Upper lobe of right lung (tissue), 1 donor: ENCODE measurements around the gene NOL3. TPM values are rescaled to one million over a fixed set of nuclear protein-coding genes. Genes with fewer than 3 reads are reported as not detected.

Experiments used
- ATAC-seq: fragments of 200-7000 bp; cut with Tn5 transposase; one replicate; pipeline ENCODE4 v1.9.1; 2020; ENCODE audit warnings: mild to moderate bottlenecking, moderate library complexity
- DNase-seq: peaks from one replicate; pipeline ENCODE4 v3.0.0-alpha.2; 2020
- H3K27ac ChIP-seq: fragments of 200-600 bp; one replicate; pipeline ENCODE4 v1.8.0; 2022
- H3K27me3 ChIP-seq: fragments of 200-600 bp; one replicate; pipeline ENCODE4 v1.8.0; 2022; ENCODE audit warnings: mild to moderate bottlenecking
- H3K36me3 ChIP-seq: fragments of 200-600 bp; one replicate; pipeline ENCODE4 v1.8.0; 2022
- H3K4me1 ChIP-seq: fragments of 200-600 bp; one replicate; pipeline ENCODE4 v1.8.0; 2022
- H3K4me3 ChIP-seq: fragments of 200-600 bp; one replicate; pipeline ENCODE4 v1.8.0; 2022; ENCODE audit warnings: mild to moderate bottlenecking
- H3K9me3 ChIP-seq: fragments of 200-600 bp; one replicate; pipeline ENCODE4 v1.8.0; 2022
- intact Hi-C: fragments of 100-400 bp; cut with DNase I; formaldehyde crosslinking; loops from one replicate; pipeline ENCODE4 v1.11.0; 2022
- total RNA-seq: library from RNA; stranded (reverse); fragmentation: NEBNext Ultra II Directional; extraction: Animal tissue kit (Norgen Biotek cat#: 25700); gene quantifications from one replicate; pipeline ENCODE4 v1.2.1, GENCODE V29; 2021
- TF ChIP-seq, protein P1 (sequence below): fragments of 200-600 bp; IDR thresholded peaks from one replicate; pipeline ENCODE4 v1.8.0; 2022; ENCODE audit warnings: antibody characterized with exemption
- donor health status: DM: no; HTN: yes; CAD: no; lungs with severe emphysema.

NOL3 gene
- total RNA-seq, 1 donor from 2014 or later = 59.7 TPM

DNA sequence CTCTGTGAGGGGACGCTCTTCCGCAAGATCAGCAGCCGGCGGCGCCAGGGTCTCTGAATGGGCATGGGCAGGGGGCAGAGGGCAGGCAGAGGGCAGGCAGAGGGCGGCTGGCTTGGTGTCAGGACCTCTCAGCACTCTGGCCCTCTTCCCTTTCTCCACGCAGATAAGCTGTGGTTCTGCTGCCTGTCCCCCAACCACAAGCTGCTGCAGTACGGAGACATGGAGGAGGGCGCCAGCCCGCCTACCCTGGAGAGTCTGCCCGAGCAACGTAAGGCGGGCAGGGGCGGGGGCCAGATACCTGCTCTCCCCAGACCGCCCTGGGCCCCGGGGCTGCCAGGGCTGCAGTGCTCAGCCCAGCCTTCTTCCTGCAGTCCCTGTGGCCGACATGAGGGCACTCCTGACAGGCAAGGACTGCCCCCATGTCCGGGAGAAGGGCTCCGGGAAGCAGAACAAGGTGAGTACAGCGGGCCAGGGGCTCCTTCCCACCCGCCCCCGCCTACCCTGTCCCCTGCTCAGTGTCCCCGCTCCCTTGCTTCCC is 32.7 kb downstream of the NOL3 start:
- H3K9me3 ChIP-seq = no peaks in the 10 kb centered on the region
- H3K27ac ChIP-seq = no peak overlapping the region
- intact Hi-C loops = no loop called here
- TF ChIP-seq, protein P1, sequence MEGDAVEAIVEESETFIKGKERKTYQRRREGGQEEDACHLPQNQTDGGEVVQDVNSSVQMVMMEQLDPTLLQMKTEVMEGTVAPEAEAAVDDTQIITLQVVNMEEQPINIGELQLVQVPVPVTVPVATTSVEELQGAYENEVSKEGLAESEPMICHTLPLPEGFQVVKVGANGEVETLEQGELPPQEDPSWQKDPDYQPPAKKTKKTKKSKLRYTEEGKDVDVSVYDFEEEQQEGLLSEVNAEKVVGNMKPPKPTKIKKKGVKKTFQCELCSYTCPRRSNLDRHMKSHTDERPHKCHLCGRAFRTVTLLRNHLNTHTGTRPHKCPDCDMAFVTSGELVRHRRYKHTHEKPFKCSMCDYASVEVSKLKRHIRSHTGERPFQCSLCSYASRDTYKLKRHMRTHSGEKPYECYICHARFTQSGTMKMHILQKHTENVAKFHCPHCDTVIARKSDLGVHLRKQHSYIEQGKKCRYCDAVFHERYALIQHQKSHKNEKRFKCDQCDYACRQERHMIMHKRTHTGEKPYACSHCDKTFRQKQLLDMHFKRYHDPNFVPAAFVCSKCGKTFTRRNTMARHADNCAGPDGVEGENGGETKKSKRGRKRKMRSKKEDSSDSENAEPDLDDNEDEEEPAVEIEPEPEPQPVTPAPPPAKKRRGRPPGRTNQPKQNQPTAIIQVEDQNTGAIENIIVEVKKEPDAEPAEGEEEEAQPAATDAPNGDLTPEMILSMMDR = no peak
- DNase-seq (no peak), ATAC-seq (no peak)
- H3K4me1 ChIP-seq = peaks cover 6% of the 10 kb centered on the region
- peaks cover 35% of the 10 kb centered on the region for H3K36me3 ChIP-seq
- H3K4me3 ChIP-seq = no peak overlapping the region
- H3K27me3 ChIP-seq = no peaks in the 10 kb centered on the region

DNA sequence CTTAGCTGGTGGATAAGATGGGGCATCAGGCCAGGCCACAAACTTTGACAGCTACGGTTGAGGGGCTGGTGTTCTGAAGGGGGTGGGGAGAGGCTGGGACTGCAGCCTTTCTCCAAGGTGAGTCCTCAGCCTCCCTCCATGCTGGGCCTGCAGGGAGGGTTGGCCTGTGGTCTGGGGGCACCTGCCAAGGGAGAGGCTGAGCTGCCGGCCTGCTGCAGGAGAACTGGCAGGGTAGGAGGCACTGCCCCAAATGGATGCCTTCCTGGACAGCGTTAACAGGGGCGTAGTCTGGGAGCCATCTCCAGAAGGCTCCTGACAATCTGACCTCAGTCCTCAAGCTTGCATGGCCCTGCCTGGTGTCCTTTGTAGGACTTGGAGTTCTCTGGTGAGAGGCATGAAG is 33.7 kb downstream of the NOL3 start:
- Histone ChIP-seq H3K4me1 (no peaks in the 10 kb centered on the region), H3K27ac (no peak overlapping the region), H3K9me3 (no peaks in the 10 kb centered on the region), H3K4me3 (no peak overlapping the region), H3K36me3 (peaks cover 26% of the 10 kb centered on the region), H3K27me3 (no peaks in the 10 kb centered on the region)
- TF ChIP-seq, protein P1 = no peak
- intact Hi-C loops = no loop called here
- DNase-seq = no peak
- no peak for ATAC-seq

DNA sequence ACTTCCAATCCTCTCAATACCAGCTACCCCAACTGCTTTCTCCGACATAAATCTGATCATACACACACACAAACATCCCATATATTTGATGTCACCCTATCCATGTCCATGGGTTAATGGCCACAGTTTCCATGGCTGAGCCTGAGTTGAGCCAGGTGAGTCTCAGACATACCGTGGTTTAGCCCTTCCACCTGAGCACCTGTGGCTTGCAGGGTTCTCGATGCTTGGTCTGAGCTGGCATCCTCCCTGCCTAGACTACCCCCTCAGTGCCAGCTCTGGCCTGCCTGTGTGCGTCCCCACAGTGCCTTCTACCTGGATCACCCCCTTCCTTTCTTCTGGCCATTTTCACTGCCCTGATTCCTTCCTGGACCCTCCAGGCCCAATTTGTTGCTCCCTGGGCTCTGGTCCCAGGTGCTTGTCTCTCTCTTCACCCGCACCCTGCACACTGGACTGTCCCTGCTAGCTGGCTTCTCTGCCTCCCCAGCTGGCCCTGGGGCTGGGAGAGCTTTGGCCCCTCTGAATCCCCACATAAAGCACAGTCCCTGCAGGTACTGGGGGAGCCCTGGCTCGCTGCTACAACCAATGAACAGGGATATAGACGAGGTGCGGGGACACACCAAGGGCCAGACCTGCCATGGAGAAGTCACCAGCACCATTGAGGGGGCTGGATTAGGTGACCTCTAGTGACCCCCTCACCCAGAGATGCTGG is 35.9 kb downstream of the NOL3 start:
- DNase-seq (no peak), ATAC-seq (no peak)
- Histone ChIP-seq H3K9me3 (no peaks in the 10 kb centered on the region), H3K4me1 (no peaks in the 10 kb centered on the region), H3K4me3 (no peak overlapping the region), H3K27ac (no peak overlapping the region), H3K36me3 (peaks cover 24% of the 10 kb centered on the region), H3K27me3 (no peaks in the 10 kb centered on the region)
- intact Hi-C loops = no loop called here
- TF ChIP-seq, protein P1 = no peak

DNA sequence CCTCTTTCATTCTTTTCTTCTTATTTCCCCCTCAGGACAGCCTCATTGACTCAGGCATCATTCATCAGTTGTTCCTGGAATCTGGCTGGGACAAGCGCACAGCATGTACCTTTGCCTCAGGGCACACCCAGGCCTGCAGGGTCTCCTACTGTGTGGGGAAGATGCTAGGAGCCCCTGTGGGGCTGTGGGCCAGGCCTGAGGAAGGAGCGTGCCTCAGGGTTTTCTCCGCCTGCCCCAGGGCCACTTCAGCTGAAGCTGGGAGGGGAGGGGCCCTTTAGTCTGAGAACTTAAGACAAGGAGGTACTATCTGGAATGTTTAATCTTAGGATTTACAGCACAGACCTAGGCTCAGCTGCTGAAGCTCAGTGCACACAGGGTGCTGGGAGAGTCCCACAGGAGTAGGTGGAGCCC is 36.5 kb downstream of the NOL3 start:
- TF ChIP-seq, protein P1 = no peak
- DNase-seq = no peak
- Histone ChIP-seq H3K9me3 (no peaks in the 10 kb centered on the region), H3K27ac (no peak overlapping the region), H3K27me3 (no peaks in the 10 kb centered on the region), H3K36me3 (peaks cover 18% of the 10 kb centered on the region), H3K4me1 (no peaks in the 10 kb centered on the region), H3K4me3 (no peak overlapping the region)
- intact Hi-C loops = no loop called here
- ATAC-seq = no peak

DNA sequence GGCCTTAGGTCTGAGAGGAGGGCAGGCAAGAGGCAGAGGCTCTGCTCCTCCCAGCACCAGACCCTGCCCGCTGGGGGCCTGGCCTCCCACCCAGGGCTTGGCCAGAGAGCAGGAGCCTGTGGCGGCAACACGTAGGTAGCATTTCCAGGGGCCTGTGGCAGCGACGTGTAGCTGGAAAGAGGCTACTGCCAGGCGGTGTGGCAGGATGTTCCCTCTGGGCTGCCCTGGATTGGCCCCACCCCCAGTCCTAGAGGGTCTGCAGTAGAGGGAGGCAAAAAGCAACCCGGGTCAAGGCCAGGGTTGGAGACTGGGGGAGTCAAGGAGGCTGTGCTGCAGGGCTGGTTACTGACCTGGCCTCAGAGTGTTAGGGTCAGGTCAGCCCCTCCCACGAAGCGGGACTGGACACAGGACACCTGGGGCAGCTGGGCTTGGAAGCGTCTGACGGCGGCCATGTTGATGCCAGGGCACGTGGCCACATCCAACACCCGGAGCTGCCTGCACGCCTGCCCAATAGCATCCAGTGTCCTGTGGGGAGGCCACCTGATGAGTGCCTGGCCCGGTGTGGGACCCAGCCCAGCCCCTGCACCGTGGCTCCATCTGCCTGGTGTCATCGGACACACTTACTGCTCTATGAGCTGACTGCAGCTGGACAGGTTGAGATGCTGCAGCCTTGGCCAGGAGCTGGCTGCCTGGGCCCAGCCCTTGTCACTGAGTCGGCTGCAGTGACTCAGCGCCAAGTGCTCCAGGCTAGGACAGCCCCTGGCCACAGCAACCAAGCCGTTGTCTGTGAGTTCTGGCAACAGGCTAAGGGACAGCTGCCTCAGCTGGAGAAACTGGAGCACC is 37.1 kb downstream of the NOL3 start:
- TF ChIP-seq, protein P1 = no peak
- Histone ChIP-seq H3K27ac (no peak overlapping the region), H3K4me1 (no peaks in the 10 kb centered on the region), H3K36me3 (peaks cover 12% of the 10 kb centered on the region), H3K27me3 (no peaks in the 10 kb centered on the region), H3K4me3 (no peak overlapping the region), H3K9me3 (no peaks in the 10 kb centered on the region)
- ATAC-seq (no peak), DNase-seq (no peak)
- intact Hi-C loops = no loop called here
